HG02885 (cell line): ENCODE measurements around the gene DNMT3L.
"Not testable (repeated sequence)": the region's sequence is repeated elsewhere in the genome, so short reads cannot be mapped to it uniquely, and the experiment has no call there.

Experiments used
- ATAC-seq: cut with Tn5 transposase; IDR thresholded peaks from one replicate; pipeline ENCODE4 v1.9.1; 2021; ENCODE audit warnings: mild to moderate bottlenecking; ENCODE audit not compliant: unreplicated experiment, poor library complexity

Gene DNMT3L

GRCh38 chr21:44261675-44262295, at the start of gene DNMT3L:
DNMT3L (minus strand) TSS chr21:44261897; CDS start chr21:44261259, 638 bp downstream.
- no peak for ATAC-seq

DNA sequence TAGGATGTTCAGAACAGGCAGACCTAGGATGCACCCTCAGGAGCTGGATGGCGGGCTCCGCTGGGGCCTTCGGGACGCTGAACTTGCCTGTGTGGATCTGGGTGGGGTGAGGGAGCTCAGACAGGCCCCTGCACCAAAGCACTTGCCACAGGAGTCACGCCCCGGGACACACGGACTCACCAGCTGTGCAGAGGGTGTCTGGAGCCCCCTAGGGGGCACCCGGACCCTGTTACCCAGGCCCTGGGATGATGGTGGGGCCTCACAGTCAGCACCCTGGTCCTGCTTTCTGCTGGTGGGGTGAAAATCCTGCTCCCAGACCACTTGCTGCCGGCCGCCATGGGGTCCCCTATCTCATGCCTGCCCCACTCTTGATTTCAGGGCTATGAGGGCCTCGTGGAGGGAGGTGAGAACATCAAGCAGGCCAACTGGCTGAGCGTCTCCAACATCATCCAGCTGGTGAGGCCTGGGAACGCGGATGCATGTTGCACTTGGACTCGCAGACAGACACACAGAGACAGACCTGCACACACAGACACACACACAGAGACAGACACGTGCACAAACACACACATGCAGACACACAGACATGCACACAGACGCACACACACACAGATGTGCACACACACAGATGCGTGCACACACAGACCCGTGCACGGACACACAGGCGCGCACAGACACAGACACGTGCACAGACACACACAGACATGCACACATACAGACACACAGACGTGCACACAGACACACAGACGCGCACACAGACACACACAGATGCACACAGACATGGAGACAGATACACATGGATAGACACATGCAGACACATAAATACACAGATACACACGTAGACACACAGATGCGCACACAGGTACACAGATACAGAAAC, 49.2 kb upstream of the DNMT3L start:
- no peak for ATAC-seq

DNA sequence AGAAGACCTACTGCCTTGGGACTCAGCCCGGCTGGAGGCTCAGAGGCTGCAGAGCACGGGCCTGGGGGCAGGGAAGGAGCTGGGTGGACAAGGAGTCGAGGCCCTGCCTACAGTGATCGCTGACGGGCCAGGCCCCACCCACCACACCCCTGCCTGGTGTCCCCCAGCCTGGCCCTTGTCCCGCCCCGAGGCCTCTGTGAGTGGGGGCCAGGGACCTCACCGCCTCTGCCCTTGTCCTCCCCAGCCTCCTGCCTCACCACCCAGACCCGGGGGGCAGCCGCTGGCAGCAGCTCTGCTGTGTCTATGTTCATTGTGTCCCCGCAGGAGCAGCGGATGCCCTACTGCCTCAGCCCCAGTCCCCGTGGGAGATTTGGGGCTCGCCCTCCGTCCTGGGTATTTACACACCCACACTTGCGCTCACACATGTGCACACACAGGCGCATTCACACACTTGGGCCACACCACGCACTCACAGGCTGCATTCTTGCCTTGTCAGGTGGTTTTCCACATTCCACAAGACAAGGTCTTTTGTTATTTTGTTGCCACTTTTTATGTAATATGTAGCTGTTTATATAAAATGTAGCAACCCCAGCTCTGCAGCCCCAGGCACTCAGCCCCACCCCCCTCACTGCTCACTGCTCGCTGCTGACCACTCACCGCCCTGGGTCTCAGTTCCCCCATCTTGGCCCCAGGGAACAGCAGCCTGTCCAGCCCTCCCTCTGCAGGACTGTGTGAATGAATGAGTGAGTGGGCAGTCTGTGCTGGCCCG, 45.4 kb upstream of the DNMT3L start:
- no peak for ATAC-seq

DNA sequence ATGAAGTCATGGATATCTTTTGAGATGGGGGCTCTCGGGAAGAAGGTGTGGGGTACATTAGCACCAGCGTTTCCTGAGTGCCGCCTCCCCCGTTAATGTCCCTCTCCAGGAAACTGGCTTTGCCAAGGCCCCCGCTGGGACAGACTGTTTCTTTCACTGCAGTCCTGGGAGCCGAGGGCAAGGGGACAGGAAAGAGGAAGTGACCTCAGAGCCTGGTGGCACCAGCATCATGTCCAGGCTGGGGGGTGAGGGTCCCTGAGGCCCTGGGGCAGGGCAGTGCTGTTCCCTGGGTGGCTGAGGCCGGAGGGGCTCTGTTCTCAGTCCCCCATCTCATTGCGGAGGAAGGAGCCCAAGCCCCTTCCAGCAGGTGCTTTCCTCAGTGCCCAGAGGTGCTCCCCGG, 44.0 kb upstream of the DNMT3L start:
- no peak for ATAC-seq

- no peak for ATAC-seq
Observed at GRCh38 chr21:44304877-44305293, 43.2 kb upstream of the DNMT3L start.

DNA sequence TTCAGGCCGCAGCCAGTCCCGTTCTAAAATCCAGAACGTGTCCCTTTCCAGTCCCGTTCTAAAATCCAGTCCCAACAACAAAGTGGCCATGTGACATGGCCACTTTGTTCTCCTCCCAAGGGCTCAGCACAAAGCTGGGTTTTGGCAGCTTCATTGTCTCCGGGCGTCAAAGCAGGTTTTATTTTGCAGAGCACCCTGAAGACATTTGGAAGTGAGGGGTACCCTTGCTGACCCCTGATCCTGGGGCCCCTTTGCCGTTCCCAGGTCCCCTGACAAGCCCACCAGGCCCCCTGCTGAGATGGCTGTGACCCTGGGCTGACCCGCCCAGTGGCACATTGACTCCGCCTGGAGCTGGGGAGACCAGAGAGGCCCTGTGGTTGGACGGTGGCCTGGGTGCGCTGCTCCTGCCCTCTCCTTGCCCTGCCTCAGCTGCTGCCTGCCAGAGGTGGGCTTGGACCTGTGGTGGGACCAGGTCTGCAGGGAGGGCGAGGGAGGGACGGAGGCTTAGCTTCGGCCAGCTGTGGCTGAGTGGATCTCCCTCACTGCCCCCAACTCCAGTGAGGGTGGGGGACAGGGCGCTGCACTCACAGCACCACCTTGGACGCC, 42.4 kb upstream of the DNMT3L start:
- ATAC-seq, result no peak

DNA sequence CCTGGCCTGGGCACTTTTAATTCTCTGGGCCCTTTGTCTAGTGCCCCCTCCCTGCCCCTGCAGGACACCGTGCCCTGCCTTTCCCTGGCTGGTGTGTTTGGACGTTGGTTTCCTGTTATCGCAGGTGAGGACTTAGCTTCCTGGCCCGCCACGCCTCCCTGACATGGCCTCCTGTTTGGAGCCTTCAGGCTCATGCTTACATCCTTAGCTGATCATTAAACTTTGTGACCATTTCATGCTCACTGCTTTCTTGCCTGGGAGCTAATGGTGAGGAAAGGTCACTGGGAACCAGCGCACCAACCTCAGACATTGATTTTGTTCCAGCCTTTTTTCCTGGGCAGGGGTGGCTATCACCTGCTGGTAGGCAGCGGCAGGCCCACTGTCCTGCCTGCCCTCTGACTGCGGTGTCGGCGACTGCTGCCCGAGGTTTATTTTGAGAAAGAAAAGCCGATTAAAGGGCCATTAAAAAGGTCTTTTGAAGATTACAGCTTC, 41.8 kb upstream of the DNMT3L start:
- ATAC-seq, result no peak

DNA sequence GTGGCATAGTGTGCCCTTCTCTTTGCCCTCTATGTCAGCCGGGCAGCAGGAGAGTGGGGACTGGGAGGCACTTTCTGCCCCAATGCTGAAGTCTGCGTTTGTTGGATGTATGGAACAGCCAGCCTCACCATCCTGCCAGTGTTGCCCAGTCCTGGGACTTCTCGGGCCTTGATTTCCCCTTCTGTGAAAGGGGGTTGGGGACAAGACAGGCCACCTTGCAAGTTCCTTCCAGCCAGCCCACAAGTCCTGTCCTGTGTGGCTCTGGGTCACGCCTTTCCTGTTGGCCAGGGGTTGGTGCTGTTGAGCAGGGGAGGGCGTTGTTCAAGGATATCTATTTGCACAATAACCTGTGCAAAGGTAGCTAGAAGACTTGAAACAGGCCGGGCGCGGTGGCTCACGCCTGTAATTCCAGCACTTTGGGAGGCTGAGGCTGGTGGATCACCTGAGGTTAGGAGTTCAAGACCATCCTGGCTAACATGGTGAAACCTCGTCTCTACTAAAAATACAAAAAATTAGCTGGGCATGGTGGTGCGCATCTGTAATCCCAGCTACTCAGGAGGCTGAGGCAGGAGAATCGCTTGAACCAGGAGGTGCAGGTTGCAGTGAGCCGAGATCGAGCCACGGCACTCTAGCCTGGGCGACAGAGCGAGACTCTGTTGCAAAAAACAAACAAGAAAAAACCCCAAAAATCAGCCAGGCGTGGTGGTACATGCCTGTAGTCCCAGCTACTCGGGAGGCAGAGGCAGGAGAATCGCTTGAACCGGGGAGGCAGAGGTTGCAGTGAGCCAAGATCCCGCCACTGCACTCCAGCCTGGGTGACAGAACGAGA, 41.1 kb upstream of the DNMT3L start:
- ATAC-seq, result not testable (repeated sequence)

DNA sequence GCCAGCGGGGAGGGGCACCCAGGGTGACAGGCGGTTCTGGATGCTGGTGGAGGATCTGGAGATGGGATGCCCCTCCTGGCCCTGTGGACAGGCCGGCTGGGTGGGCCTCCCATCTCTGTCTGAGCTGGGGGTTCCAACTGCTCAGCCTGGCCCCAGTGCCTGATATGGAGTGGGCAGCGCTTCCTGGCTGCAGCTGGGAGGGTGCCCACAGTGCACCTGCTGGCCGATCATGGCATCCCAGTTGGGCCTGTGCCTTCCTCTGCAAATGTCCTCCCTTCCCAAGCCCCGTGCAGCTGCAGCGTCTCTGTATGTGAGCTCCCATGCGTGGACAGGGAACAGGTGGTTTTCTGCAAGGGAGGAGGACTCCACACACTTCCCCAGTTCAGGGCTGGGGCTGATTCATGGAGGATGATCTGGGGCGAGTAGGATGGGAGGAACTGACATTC, 40.3 kb upstream of the DNMT3L start:
- no peak for ATAC-seq

DNA sequence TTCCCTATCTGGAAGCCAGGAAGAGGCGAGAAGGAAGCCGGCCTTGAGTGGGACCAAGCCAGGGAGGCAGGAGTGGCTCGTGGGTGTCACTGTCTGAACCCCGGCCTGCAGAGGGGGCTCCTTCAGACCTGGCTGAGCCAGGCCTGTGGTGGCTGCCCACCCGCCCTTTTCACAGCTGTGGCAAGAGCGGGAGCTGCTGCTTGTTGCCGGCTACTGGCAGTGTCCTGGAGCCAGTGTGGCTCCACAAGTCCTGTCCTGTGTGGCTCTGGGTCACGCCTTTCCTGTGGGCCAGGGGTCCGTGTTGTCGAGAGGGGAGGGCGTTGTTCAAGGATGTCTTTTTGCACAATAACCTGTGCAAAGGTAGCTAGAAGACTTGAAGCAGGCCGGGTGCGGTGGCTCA, 39.4 kb upstream of the DNMT3L start:
- no peak for ATAC-seq

DNA sequence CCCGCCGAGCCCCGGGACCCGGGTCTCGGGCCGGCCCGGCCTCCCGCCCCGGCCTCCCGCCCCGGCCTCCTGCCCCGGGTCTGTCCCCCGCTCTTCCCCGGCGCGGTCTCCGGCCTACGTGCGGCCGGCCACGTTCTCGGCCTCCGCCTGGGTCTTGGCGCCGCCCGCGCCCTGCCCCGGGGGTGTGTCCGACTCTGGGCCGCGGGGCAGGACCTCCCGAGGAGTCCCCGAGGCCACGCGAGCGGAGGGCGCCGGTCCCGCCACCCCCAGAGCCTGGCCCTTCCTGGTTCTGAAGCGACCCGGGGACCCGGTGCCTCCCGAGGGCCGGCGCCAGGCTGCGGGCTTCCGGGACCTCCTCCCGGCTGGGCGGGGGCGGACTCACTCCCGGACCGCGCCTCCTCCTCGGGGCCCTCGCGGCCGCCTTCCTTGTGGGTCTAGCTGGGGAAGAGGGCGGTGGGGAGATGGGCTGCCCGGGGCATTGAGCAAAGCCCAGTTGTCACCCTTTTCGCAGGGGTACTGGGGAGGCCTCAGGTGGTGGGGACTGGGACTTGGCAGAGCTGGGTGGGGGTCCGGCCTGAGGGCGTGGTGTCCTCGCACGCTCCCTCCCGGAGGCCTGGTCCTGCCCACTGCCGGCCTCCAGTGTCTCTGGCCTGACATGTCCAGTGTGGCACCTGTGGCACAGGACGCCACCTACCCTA, 38.7 kb upstream of the DNMT3L start:
- peak; percentile 37 for ATAC-seq

DNA sequence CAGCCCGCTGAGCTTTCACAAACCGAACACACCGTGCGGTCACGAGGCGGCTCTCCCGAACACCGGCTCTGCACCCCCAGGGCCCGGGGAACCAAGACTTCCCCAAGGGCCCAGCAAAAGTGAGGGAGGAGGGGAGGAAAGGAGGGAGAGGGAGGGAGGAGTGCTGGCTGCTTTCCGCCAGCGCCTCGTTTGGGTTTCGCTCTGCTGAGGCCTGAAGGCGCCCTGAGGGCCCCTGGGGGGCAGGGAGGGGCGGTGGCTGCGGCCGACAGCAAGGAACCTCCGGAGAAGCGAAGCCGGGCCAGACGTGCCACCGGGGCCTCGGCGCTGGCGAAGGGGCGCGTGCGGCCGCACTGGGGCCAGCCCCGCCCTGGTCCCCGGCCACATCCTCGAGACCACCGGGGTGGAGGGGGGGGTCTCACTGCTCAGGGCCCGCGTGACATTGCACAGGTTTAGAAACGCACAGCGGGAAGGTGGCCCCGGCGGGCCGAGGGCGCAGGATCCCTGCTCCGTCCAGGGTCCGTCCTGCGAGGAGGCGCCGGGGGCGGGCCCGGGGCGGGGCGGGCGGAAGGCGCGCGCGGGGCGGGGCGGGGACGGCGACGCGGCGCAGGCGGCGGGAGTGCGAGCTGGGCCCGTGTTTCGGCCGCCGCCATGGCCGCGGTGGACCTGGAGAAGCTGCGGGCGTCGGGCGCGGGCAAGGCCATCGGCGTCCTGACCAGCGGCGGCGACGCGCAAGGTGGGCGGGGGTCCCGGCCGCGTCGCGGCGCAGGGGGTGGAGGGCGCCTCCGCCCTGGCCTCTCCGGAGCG, 38.0 kb upstream of the DNMT3L start, which contains the start of gene PFKL:
Gene PFKL, plus strand, starts transcription at position 596 of the 804 bp plus-strand sequence. Its CDS starts 53 bp downstream, at position 649.
- ATAC-seq, result peak; percentile 62

- ATAC-seq, result no peak
Observed at GRCh38 chr21:44299085-44299457, 37.4 kb upstream of the DNMT3L start.

DNA sequence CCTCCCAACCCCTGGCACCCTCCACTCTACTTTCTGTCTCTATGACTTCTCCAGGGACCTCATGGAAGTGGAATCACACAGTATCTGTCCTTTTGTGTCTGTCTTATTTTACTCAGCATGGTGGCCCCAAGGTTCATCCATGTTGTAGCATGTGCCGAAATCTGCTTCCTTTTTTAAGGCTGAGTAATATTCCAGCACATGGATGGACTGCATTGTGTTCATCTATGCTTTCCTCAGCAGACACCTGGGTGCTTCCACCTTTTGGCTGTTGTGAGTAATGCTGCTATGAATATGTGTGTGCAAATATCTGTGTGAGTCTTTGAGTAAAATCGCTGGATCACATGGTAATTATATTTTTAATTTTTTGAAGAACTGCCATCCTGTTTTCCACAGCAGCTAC, 36.6 kb upstream of the DNMT3L start:
- no peak for ATAC-seq

DNA sequence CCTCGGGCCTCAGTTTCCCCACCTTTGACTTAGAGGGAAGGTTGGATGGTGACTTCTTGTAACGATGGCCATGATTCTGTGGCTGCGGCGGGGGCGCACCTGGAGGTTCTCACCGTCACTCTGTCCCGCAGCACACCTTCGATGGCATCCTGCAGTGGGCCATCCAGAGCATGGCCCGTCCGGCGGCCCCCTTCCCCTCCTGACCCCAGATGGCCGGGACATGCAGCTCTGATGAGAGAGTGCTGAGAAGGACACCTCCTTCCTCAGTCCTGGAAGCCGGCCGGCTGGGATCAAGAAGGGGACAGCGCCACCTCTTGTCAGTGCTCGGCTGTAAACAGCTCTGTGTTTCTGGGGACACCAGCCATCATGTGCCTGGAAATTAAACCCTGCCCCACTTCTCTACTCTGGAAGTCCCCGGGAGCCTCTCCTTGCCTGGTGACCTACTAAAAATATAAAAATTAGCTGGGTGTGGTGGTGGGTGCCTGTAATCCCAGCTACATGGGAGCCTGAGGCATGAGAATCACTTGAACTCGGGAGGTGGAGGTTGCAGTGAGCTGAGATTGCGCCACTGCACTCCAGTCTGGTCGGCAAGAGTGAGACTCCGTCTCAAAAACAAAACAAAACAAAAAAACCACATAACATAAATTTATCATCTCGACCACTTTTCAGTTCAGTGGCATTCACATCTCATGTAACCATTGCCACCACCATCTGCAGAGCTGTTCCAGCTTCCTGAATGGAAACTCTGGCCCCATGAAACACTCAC, 36.0 kb upstream of the DNMT3L start:
- no peak for ATAC-seq

- ATAC-seq, result no peak
Observed at GRCh38 chr21:44296916-44297315, 35.2 kb upstream of the DNMT3L start.

GRCh38 chr21:44296103-44296519, 34.4 kb upstream of the DNMT3L start:
- ATAC-seq, result no peak
